Kidney tubule cell (primary cell): Measurements from ENCODE around the gene NOX3.
"Not testable (repeated sequence)": the region's sequence is repeated elsewhere in the genome, so short reads cannot be mapped to it uniquely, and the experiment has no call there.

Source experiments
- DNase-seq: peaks from one replicate; pipeline ENCODE4 v3.0.0-alpha.2; 2018; ENCODE audit warnings: low spot score

The NOX3 gene

GRCh38 chr6:155455766-155456165 lies at the start of gene NOX3:
TSS of gene NOX3 (minus strand) at chr6:155455839. CDS start at chr6:155455800, 39 bp downstream.
- peak; percentile 38 for DNase-seq

GRCh38 chr6:155504848-155505607 lies 49.4 kb upstream of the NOX3 start:
- DNase-seq, result no peak

- DNase-seq, result no peak
These were observed 46.8 kb upstream of the NOX3 start for GRCh38 chr6:155502393-155502792.

GRCh38 chr6:155499574-155499973 lies 43.9 kb upstream of the NOX3 start:
- DNase-seq, result no peak

- peak; percentile 37 for DNase-seq
These were observed 42.7 kb upstream of the NOX3 start for GRCh38 chr6:155498370-155498769.

GRCh38 chr6:155497273-155497672 lies 41.6 kb upstream of the NOX3 start:
- peak; percentile 62 for DNase-seq

GRCh38 chr6:155495011-155495768 lies 39.6 kb upstream of the NOX3 start:
- DNase-seq, result peak; percentile 7

DNA sequence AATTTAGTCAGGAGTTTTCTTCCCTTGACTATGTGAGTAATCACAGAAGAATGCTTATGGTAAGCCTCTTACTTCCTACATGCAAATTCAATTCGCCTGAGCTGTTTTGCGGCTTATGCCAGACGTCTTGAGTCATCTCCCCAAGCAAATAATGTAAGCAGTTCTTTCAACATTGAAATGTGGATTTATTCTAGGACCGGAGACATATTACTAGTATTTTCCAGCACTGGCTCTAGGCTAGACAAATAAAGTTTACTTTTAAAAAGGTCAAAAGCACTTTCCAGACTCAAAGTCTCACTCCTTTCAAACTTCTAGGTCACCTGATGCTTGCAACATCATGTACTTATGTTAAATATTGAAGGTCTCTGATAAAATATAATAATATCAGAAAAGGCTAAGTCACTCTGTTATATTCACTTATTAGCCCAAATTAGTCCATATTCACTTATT lies 38.1 kb upstream of the NOX3 start:
- peak; percentile 99 for DNase-seq

- DNase-seq, result no peak
These were observed 37.5 kb upstream of the NOX3 start for GRCh38 chr6:155493026-155493693.

- DNase-seq, result no peak
These were observed 36.6 kb upstream of the NOX3 start for GRCh38 chr6:155492061-155492735.

DNA sequence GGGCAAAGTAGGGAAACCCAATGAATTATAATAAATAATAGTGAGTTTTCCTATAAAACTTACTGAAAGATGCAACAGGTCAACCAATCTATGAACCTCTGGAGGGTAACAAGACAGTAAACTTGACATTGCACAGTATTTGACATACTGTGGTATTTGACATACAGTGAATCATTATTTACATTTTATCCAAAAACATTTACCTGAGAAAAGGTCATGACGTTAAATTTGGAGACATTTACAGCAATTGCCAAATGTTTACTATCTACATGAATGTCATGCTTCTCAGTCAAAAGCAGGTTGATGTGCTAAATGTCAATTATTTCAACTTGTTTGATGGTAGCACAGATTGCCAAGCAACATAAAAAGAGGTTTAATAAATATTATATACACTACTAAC lies 35.8 kb upstream of the NOX3 start:
- no peak for DNase-seq

DNA sequence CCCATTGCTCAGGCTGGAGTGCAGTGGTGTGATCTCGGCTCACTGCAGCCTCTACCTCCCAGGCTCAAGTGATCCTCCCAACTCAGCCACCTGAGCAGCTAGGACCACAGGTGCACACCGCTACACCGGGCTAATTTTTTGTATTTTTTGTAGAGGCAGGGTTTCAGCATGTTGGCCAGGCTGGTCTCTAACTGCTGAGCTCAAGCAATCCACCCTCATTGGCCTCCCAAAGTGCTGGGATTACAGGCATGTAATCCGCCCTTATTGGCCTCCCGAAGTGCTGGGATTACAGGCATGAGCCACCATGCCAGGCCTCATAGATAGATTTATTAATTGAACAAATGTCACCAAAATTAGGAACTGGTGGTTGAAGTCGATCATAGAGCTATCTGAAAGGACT lies 32.6 kb upstream of the NOX3 start:
- DNase-seq, result not testable (repeated sequence)

- no peak for DNase-seq
These were observed 31.9 kb upstream of the NOX3 start for GRCh38 chr6:155487371-155488130.

- DNase-seq, result no peak
These were observed 31.2 kb upstream of the NOX3 start for GRCh38 chr6:155486721-155487294.

DNA sequence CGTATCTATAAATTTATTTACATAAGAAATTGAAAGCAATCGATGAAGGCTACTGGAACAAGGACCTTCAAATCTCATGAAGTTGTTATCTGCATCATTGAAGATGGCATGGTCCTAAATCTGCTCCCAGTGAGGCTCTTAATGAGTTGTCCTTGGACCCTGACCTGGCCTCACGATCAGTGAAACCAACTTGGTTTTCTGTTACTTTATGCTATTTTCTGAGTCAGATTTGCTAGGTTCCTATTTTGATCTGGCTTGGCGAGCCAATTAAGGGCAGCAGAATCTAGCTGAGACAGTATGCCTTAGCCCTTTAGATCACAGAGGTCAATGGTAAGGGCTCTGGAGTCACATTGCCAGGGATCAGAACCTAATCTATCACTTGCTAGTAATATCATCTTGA lies 30.1 kb upstream of the NOX3 start:
- no peak for DNase-seq

GRCh38 chr6:155483858-155484257 lies 28.2 kb upstream of the NOX3 start:
- no peak for DNase-seq

GRCh38 chr6:155481215-155481614 lies 25.6 kb upstream of the NOX3 start:
- DNase-seq, result no peak

- DNase-seq, result no peak
These were observed 18.1 kb upstream of the NOX3 start for GRCh38 chr6:155473741-155474140.

- no peak for DNase-seq
These were observed 17.2 kb upstream of the NOX3 start for GRCh38 chr6:155472886-155473285.

GRCh38 chr6:155470979-155471616 lies 15.5 kb upstream of the NOX3 start:
- not testable (repeated sequence) for DNase-seq

DNA sequence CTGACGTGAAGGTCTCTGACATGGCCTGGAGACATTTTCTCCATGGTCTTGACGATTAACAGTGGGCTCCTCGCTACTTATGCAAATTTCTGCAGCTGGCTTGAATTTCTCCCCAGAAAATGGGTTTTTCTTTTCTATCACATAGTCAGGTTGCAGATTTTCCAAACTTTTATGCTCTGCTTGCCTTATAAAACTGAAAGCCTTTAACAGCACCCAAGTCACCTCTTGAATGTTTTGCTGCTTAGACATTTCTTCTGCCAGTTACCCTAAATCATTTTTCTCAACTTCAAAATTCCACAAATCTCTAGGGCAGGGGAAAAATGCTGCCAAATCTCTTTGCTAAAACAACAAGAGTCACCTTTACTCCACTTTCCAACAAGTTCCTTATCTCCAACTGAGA lies 12.9 kb upstream of the NOX3 start:
- not testable (repeated sequence) for DNase-seq
